GM21717 (cell line): Measurements from ENCODE around the gene CCER1.
"Not testable (repeated sequence)": the region's sequence is repeated elsewhere in the genome, so short reads cannot be mapped to it uniquely, and the experiment has no call there.

Source experiments
- ATAC-seq: cut with Tn5 transposase; IDR thresholded peaks from one replicate; pipeline ENCODE4 v1.9.1; 2021; ENCODE audit warnings: mild to moderate bottlenecking, moderate library complexity; ENCODE audit not compliant: unreplicated experiment

Gene CCER1, protein sequence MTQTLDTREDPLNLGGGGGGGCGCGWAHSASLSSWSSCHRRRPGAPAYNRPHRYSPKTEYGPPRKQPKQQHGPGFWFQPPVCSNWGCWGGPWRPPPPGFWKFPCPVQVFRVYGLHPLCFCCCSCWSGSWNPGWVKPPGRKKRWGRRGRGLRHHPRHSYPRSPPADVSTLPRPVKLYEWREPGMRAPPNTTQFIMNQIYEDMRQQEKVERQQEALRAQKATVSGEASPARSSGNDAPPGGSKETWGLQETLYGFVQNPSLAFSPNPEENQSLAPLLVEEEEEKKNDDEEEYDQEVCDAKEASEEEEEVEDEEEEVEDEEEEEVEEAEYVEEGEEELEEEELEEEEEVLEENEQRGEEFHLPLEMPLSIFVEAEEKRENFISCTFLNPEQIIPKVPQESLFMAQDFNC

DNA sequence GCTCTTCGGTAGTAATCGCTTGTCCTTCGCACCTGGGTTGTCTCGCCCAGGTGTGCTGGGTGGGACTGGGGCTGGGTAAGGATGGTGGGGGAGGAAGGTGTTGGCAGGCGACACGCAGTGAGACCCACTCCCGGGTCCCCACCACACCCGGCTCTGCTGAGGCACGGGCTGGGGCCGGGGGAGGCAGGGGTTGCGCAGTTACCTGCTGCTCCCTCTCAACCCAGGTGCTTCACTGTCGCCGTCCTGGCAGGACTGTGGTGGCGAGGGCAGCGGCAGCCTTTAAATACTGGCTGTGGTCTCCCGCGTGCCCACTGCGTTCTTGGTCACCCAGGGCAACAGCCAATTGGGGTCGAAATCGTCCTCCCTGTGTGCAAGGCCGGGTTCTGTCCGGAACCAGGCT, at the start of gene CCER1:
Gene CCER1 (minus strand): TSS at position 256 of the 400 bp plus-strand sequence. CDS start 434 bp downstream, outside the sequence.
- no peak for ATAC-seq

DNA sequence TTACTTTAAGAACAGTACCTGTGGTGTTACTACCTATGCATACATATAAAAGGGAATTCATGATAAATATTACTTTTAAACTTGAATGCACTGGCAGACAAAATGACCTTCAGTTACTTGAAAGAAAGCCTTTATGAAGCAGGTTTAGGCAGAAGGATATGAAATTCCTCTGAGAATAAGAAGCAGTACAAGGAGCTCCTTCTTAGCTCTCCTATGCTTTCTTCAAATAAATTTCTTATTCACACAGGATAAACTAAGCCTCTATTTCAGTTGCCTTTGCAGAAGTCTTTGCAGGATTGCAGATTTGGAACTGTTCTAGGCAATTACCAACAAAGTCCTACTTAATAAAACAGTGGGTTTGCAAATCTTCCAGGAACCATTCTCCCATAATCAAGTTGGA, 48.8 kb upstream of the CCER1 start:
- no peak for ATAC-seq

DNA sequence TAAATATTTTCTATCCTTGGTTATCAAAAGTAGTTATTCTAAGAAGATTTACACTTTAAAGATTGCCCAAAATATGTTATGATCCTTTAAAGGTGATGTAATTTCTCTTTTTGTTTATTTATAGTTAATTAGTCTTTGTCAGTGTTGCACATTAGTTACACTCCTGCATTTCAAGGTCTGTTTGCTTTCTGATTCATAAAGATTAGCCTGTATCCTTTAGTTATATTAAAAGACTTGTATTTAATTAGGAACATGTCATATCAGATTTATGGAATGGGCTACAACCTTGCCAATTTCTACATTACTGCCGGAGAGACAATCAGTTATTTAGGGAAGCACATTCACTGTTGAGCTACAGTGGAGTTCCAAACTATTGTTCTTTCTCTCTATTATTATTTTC, 46.3 kb upstream of the CCER1 start:
- ATAC-seq: no peak

DNA sequence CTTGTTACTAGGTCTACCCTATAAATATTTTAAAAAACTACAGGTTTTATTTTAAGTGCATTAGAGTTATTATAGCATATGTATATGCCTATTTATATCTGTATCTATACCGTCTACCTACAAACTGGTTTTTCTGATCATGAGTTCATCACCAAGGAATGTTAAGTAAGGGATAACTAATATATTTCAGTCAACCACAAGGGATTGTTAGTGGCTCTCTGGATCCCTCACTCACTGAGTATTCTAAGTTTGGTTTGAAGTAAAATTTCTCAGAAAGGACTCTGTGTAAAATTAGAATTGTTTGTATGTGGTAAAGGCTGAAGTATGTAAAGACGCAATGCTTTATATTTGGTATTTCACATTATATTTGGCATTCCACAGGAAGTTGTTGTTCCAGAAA, 45.0 kb upstream of the CCER1 start:
- ATAC-seq: no peak

DNA sequence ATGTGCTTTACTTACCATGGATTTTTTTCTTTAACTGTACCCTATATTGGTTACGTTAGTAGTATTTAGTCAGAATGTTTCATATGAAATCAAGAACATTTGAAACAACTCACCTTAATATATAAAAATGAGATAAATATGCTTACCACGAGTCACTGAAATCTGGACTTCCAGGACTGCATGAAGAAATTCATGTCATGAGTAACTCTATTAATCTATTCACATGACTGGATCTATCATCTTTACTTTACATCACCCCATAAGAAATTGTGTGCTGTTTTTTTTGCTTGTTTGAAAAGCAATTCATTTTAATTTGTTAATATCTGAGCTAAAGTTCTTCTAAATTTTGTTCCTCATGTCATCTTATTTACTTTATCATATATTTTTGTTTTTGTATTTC, 44.6 kb upstream of the CCER1 start:
- no peak for ATAC-seq

DNA sequence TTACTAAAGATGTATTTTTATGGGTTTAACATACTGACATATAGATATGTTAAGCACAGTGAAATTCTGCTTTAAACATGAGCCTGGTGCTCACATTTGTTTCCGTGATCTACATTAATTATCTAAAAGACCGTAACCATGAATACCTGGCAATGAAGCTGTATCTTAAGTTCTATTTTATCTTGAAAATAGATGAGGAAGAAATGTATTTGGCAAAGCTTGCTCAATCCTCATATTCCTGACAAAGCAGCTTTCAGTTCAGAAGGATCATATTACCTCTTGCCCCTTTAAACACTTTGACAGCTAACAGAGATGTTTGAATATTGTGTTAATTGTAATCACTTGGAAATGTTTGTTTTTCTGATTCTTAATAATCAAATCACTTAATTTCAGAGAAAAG, 40.0 kb upstream of the CCER1 start:
- no peak for ATAC-seq

DNA sequence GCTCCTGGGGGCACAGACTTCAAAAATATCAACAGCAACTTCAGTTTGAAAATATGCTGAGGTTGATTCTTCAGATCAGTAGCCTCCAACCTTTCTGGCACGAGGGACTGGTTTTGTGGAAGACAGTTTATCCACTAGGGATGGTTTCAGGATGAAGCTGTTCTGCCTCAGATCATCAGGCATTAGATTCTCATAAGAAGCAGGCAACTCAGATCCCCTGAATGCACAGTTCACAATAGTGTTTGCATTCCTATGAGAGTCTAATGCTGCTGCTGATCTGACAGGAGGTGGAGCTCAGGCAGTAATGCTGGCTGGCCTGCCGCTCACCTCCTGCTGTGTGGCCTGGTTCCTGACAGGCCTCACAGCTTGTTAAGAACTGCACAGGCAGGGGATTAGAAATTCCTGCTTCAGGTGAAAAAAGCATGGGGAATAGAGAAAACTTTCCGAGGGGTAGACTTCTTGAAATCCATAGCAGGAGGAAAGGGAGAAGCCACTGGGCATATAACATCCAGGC, 37.0 kb upstream of the CCER1 start:
- no peak for ATAC-seq

DNA sequence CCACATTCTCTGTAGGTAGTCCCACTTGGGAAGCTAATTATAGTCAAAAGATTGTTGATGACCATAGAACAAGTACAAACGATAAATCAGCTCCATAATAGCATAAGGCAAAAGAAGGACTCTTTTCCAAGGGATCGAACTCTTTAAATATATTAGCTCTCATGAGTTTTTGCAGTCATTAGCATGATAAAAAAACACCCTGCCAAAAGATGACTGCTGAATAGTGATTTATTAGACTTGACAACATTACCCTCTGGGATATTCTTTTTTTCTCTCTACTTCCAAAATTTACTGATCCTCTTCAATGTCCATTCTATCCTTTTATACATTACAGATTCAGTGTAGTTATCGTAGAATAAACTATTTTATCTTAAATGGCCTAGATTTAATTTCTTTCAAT, 35.6 kb upstream of the CCER1 start:
- ATAC-seq: no peak

DNA sequence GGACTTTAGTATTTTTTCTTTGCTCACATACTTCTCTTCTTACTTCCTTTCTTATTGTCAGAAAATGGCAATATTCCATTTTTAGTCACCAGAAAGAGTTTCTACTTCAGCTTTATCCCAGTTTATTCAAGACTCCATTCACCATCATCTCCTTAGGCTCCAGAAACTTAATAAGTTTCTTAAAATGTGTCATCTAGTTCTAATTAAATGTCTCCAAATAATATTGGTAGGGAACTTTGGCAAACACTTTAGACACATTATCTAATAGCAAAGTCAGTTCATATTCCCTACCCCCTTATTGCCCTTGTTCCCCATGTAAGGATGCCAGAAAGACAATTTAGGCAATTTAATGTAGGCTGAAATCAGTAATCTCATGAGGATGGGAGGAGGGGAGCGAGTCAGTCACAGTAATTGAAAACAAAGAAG, 34.7 kb upstream of the CCER1 start:
- ATAC-seq: no peak

DNA sequence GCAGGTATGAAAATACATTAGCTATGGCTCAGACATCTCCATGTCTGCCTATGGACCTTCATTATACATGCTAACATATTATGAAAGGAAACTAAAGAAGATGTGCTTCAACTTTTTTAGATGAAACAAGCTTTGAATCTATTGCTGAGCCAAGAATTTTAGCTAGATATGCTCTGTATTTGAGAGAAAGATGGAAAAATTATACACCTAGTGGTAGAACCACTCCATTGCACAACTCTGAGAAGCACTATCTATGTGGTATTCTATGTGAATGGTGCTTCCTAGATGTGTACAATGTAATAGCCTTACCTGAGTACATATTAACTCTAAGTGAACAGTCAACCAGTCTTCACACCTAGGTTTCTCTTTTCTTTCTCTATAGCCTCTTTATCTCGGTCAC, 32.5 kb upstream of the CCER1 start:
- ATAC-seq: no peak

DNA sequence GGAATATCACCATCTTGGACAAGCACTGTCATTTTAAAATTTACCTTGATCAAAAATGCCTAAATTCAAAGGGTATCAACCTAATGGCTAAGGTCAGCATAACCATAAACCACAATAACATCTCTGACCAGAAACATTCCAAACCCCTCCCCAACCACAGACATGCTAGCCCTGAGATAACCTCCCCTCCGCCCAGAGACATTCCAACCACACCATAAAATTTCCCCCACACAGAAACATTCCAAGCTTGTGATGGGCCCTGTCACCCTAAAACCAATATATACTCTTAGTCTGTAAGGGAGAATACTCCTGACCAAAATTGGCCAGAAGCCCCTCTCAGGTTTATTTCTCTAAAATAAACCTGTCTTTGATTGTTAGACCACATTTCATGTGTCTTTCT, 32.1 kb upstream of the CCER1 start:
- no peak for ATAC-seq

DNA sequence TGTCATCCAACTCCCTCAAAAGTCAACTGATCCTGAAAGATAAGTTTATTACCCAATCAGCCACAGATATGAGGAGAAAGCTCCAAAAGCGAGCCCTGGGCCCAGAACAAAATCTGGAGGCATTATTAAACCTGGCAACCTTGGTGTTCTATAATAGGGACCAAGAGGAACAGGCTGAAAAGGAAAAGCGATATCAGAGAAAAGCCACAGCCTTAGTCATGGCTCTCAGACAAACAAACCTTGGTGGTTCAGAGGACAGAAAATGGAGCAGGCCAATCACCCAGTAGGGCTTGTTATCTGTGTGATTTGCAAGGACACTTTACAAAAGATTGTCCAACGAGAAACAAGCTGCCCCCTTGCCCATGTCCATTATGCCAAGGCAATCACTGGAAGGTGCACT, 30.4 kb upstream of the CCER1 start:
- not testable (repeated sequence) for ATAC-seq

DNA sequence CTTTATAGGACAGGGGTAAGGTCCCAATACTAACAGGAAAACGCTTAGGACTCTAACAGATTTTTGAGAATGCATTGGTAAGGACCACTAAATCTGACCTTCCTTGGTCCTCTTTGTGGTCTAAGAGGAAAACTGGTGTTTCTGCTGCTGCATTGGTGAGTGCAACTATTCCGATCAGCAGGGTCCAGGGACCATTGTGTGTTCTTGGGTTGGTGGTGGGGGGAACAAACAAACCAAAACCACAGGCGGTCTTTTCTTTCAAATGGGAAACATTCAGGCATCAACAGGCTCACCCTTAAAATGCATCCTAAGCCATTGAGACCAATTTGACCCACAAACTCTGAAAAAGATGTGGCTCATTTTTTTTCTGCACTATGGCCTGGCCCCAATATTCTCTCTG, 29.1 kb upstream of the CCER1 start:
- ATAC-seq: no peak

DNA sequence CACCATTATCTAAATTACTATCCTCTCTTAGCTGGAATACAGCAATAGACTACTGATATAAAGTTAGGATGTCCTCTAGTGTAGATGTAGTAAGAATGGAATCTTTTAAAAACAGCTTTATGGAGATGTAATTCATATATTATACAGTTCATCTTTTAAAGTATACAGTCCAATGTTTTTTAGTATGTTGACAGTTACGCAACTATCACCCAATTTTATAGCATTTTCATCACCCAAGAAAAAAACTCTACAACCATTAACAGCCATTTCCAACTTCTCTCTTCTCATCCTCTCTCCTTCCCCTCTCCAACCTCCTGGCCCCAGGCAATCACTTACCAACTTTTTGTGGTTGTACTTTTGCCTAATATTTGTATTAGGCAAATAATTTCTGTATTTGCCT, 27.2 kb upstream of the CCER1 start:
- ATAC-seq: no peak

DNA sequence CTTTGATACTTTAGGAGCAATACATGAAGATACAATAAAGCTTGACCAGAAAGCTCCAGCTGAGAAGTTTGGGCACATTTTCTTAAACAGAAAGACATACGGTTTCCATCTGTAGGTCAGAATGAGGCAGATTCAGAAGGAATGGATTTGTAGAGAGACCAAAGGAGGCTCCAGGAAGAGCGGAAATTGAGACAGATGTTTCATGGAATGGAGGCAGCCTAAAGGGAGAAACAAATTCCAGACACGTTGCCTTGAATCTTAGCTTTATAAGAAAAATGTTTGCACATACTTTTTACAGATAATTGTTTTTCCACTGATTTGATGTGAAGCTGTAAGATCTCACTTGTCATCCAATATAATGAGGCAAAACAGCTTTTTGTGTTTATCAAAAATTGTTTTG, 25.0 kb upstream of the CCER1 start:
- no peak for ATAC-seq

DNA sequence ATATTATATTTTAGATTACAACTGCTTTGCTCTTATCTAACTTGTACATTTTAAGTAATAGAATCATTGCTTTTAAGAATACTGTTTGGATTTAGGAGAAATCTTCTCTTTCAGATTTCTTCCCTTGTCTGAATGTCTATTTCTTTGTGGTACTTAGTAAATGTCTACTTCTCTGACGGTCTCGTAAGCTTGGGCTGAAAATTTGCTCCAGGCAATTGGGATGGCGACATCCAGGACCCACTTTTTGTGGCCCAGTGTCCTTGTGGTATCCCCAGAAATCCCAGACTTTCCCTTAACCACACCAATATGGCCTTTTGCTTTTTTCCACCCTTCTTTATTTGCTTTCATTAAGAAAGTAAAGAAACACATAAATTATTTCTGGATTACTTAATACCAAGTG, 24.0 kb upstream of the CCER1 start:
- no peak for ATAC-seq

DNA sequence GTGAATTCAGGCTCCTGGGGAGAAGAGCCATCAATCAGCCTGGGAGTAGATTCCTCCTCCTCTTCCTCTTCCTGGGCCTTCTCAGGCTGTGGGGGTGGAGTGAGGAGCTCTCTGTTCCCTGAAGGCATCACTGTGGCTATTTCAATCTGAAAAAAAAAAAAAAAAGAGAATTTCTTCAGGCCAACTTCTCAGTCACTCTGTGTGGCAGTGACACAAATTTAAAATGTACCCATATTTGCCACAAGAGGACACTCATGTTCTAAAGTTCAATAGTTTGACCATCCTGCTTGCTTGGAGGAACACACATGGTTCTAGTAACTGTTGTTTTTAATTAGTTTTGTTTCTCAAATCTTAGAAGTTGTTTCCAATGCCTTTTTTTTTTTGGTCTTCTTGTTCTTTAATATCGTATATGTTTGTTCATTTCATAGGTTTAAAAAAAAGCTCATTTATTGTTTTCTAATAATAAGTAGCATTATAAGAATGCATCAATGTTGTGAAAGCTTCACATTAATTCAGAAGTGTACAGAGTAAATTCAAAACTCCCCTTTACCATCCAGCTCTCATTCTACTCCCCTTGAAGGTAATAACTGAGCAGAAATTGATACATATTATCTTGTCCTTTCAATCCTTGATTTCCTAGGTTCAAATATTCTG, 23.3 kb upstream of the CCER1 start:
- peak; percentile 82 for ATAC-seq

DNA sequence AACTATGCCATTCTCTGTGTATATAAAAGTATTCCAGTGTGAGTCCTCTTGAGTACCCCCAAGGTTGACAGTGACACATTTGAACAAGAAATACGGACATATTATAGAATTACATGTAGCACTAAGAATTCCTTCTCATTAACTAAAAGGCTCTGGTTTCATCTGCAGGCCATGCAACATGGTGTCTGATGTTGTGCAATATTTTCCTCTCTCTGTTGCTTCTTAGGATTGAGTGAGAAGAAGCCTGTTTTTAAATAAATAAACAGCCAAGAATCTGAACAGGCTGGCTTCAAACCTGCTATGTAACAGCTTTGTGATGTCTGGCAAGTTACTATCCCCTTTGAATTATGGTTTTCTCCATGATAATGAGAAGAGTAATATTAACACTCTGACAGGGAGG, 22.2 kb upstream of the CCER1 start:
- ATAC-seq: no peak

DNA sequence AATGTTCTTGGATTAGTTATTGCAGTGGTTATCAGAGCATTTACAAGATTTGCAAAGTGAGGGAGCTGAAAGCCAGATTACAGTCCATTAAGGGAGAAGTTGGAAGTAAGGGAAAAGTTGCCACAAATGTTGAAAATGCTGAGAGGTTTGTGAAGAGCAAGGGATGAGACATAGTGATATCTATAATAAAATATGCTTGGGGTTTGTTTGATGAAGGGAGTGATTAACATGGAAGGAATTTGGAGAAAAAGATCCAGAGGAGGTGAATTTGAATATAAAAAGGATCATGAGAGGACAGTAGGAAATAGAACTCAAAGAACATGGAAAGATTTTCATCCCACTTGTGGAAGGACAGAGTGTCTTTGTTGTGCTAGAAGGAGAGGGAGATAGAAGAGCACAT, 19.3 kb upstream of the CCER1 start:
- no peak for ATAC-seq

DNA sequence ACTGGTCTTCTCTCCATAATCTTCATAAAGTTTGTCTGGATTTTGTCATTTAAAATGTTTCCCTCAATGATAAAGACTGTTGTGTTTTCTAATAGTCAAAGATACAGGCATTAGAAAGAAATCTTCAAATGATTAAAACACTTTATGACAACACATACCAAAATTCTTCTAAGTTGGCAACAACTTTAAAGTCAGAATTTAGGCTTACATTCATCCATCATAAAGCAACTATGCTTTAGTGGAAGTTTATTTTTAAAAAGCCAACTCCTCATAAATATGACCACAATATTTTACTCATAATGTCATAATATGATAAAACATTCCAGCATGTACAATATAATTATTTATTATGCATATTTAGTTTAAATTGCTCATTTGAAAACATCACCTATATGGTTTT, 17.2 kb upstream of the CCER1 start:
- no peak for ATAC-seq

DNA sequence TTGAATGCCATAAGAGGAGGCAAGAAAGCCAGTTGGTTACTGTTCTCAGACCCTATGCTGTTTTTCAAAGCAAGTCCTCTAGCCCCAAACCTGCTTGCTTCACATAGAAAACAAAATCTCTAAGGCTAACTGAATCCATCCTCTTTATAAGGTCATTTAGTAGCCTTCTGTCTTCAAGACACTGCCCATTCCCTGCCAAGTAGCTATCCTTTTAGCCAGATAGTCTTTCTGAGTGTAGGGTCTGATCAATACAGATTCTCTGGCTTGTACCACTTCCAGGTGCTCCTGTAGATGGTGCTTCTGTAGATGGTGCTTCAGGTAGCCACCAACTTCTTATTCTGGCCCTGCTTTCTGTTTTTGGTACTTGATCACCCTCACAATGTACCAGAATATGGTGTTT, 15.9 kb upstream of the CCER1 start:
- no peak for ATAC-seq

DNA sequence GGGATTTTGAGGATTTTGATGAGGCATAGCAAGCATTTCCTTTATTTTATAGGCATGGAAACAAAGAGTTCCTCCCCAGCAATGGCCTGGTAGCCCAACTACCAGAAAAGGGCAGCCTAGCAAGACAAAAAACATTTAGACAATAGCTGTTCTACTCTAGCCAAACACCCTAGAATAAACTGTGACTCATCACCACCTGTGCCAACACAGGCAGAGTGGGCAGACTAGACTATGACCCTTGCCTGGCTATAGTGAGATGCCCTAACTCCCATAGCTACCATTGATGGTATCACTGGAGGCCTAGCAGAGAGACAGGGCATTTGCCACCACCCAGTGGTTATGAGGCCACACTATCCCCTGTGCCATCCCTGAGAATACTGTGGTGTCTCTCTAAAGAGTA, 15.5 kb upstream of the CCER1 start:
- ATAC-seq: no peak
